HG03097 (cell line): Measurements from ENCODE around the gene EFNA1.
"Not testable (repeated sequence)": the region's sequence is repeated elsewhere in the genome, so short reads cannot be mapped to it uniquely, and the experiment has no call there.

Experiments used
- ATAC-seq: cut with Tn5 transposase; IDR thresholded peaks from one replicate; pipeline ENCODE4 v1.9.1; 2021; ENCODE audit not compliant: unreplicated experiment, low FRiP score

EFNA1 gene

GRCh38 chr1:155140630-155140953 lies 12.9 kb downstream of the EFNA1 start:
- ATAC-seq: no peak

GRCh38 chr1:155141749-155142148 lies 14.1 kb downstream of the EFNA1 start:
- no peak for ATAC-seq

- no peak for ATAC-seq
Observed at GRCh38 chr1:155145491-155145890, 17.8 kb downstream of the EFNA1 start.

- ATAC-seq: not testable (repeated sequence)
Observed at GRCh38 chr1:155155996-155156643, 28.4 kb downstream of the EFNA1 start.

- no peak for ATAC-seq
Observed at GRCh38 chr1:155158991-155159390, 31.3 kb downstream of the EFNA1 start.

- ATAC-seq: no peak
Observed at GRCh38 chr1:155160128-155160527, 32.5 kb downstream of the EFNA1 start.

- not testable (repeated sequence) for ATAC-seq
Observed at GRCh38 chr1:155162631-155163030, 35.0 kb downstream of the EFNA1 start.

GRCh38 chr1:155163785-155164184 lies 36.1 kb downstream of the EFNA1 start:
- not testable (repeated sequence) for ATAC-seq

- ATAC-seq: not testable (repeated sequence)
Observed at GRCh38 chr1:155164625-155165024, 36.9 kb downstream of the EFNA1 start.

- no peak for ATAC-seq
Observed at GRCh38 chr1:155166051-155166470, 38.4 kb downstream of the EFNA1 start.

- no peak for ATAC-seq
Observed at GRCh38 chr1:155166471-155167165, 38.9 kb downstream of the EFNA1 start.

GRCh38 chr1:155167166-155168104 lies 39.8 kb downstream of the EFNA1 start:
- ATAC-seq: no peak

- not testable (repeated sequence) for ATAC-seq
Observed at GRCh38 chr1:155168105-155168445, 40.4 kb downstream of the EFNA1 start.

- no peak for ATAC-seq
Observed at GRCh38 chr1:155168456-155169210, 41.0 kb downstream of the EFNA1 start.

- ATAC-seq: no peak
Observed at GRCh38 chr1:155169541-155169940, 41.9 kb downstream of the EFNA1 start.

- ATAC-seq: no peak
Observed at GRCh38 chr1:155170101-155170785, 42.6 kb downstream of the EFNA1 start.

- ATAC-seq: no peak
Observed at GRCh38 chr1:155170806-155171205, 43.1 kb downstream of the EFNA1 start.

- ATAC-seq: no peak
Observed at GRCh38 chr1:155171836-155172731, 44.4 kb downstream of the EFNA1 start.
